HepG2 (cell line): ENCODE data around the gene VEGFA. TPM values are rescaled to one million over a fixed set of nuclear protein-coding genes. Genes with fewer than 3 reads are reported as not detected.

ENCODE experiments used
- ATAC-seq: fragments of 200-7000 bp; cut with Tn5 transposase; 3 replicates; pipeline ENCODE4 v1.9.1; 2020; ENCODE audit warnings: mild to moderate bottlenecking, moderate library complexity
- BruUV-seq: library from RNA; stranded (reverse); fragments of 400-500 nt; replicated peaks from 2 replicates; lab custom pipeline; 2021; lab: Mats Ljungman, UMichigan
- CTCF ChIA-PET: fragments of 300-600 bp; formaldehyde crosslinking; extraction: SDS; loops from one replicate; lab custom pipeline; 2021; ENCODE audit warnings: low total read pairs, inconsistent platforms, low intra/inter-chr PET ratio; lab: Yijun Ruan, JAX
- POLR2A ChIA-PET: fragments of 350-600 bp; sonication (Branson Sonifier 250); formaldehyde crosslinking; loops from one replicate; lab custom pipeline; 2020; ENCODE audit warnings: antibody characterized with exemption, inconsistent platforms; lab: Yijun Ruan, JAX
- DNase-seq: peaks from one replicate; pipeline ENCODE4 v3.0.0-alpha.2; 2015; ENCODE audit warnings: low spot score
- FAIRE-seq: peaks from 3 replicates; lab custom pipeline; 2011; peaks lifted over from hg19 to GRCh38; lab: Jason Lieb, UNC
- H2AFZ ChIP-seq: one replicate; pipeline ENCODE4 v1.6.1; 2011; ENCODE audit warnings: low read length, inconsistent platforms
- H3K27ac ChIP-seq: fragments of 300-600 bp; 3 replicates; pipeline ENCODE4 v1.8.0; 2011; ENCODE audit warnings: mixed run types, mild to moderate bottlenecking, mixed read lengths, low read length, inconsistent platforms; ENCODE audit not compliant: insufficient read depth; ENCODE audit errors: extremely low read length
- H3K27me3 ChIP-seq, 2 experiments: fragments of 200-600 bp in 1 of 2; 2 replicates in 1 of 2; 3 replicates in 1 of 2; pipeline versions ENCODE4 v1.6.0 to v1.8.0; 2011; ENCODE audit warnings: low read length in 2 of 2, mild to moderate bottlenecking in 2 of 2, moderate library complexity in 2 of 2, inconsistent platforms in 1 of 2; ENCODE audit not compliant: insufficient read depth in 2 of 2, control insufficient read depth in 1 of 2
- H3K36me3 ChIP-seq, 2 experiments: fragments of 200-600 bp in 1 of 2; replicated peaks in 1 of 2; 2 replicates in 1 of 2; 3 replicates in 1 of 2; pipeline versions ENCODE4 v1.5.1 to v1.8.0; 2011; ENCODE audit warnings: low read length in 2 of 2, inconsistent platforms in 1 of 2; ENCODE audit not compliant: insufficient read depth in 2 of 2, control insufficient read depth in 1 of 2
- H3K4me1 ChIP-seq: 2 replicates; pipeline ENCODE4 v1.5.1; 2012; ENCODE audit warnings: low read length, inconsistent platforms; ENCODE audit not compliant: insufficient read depth
- H3K4me2 ChIP-seq: 2 replicates; pipeline ENCODE4 v1.6.0; 2011; ENCODE audit warnings: low read depth, low read length, inconsistent platforms
- H3K4me3 ChIP-seq, 3 experiments: fragments of 200-600 bp in 1 of 3; sonication (generic), shearing (Covaris generic) in 1 of 3; replicated peaks in 1 of 3; 2 replicates each; pipeline ENCODE4 v1.5.1; 2011 to 2016; ENCODE audit warnings: low read length in 3 of 3, inconsistent platforms in 2 of 3, low read depth in 2 of 3, mild to moderate bottlenecking in 2 of 3, control low read depth in 1 of 3, mixed read lengths in 1 of 3; ENCODE audit not compliant: insufficient read depth in 1 of 3
- H3K79me2 ChIP-seq: one replicate; pipeline ENCODE4 v1.6.1; 2011; ENCODE audit warnings: low read length, inconsistent platforms; ENCODE audit not compliant: insufficient read depth
- H3K9ac ChIP-seq: 2 replicates; pipeline ENCODE4 v1.6.0; 2011; ENCODE audit warnings: mild to moderate bottlenecking, low read depth, low read length, inconsistent platforms; ENCODE audit not compliant: insufficient read depth
- H3K9me3 ChIP-seq: 2 replicates; pipeline ENCODE4 v1.5.1; 2012; ENCODE audit warnings: mild to moderate bottlenecking, low read length
- H4K20me1 ChIP-seq: 2 replicates; pipeline ENCODE4 v1.6.0; 2011; ENCODE audit warnings: inconsistent platforms, mild to moderate bottlenecking, low read length, moderate library complexity; ENCODE audit not compliant: insufficient read depth
- CHD4 ChIP-seq: fragments of 200-600 bp; sonication (generic); IDR thresholded peaks from 2 replicates; pipeline ENCODE4 v1.7.0; 2017; ENCODE audit warnings: mild to moderate bottlenecking, low read length, borderline replicate concordance
- MYNN ChIP-seq: sonication (generic); formaldehyde crosslinking; IDR thresholded peaks from 2 replicates; pipeline ENCODE4 v1.4.0; 2020; ENCODE audit warnings: mild to moderate bottlenecking, low read depth, missing genetic modification reagents
- ZNF121 ChIP-seq: sonication (generic); formaldehyde crosslinking; IDR thresholded peaks from 2 replicates; pipeline ENCODE4 v1.5.0; 2020; ENCODE audit warnings: mild to moderate bottlenecking, missing genetic modification reagents
- WGBS: methylation state at CpG from one replicate; pipeline ENCODE4 v1.1.6; 2017; ENCODE audit warnings: low lambda C conversion rate; 5-methylcytosine and 5-hydroxymethylcytosine counted together
- in situ Hi-C: cut with HindIII; loops from 2 replicates; pipeline ENCODE4 v1.10.0; 2017; ENCODE audit warnings: low pct_unique_long_range_greater_than_20kb; ENCODE audit not compliant: extremely low pct_ligation_motif_present
- intact Hi-C: fragments of 100-400 bp; cut with micrococcal nuclease; formaldehyde crosslinking; loops from one replicate; pipeline ENCODE4 v1.10.0; 2022; ENCODE audit not compliant: unreplicated experiment
- polyA plus RNA-seq, 8 experiments: library from polyadenylated mRNA; depleted of rRNA in 3 of 8; stranded (reverse) in 7 of 8; unstranded in 1 of 8; fragments of >200 nt; fragmentation: Illumina TruSeq in 4 of 8; extraction: Trizol in 4 of 8; gene quantifications; 2 replicates each; pipeline versions ENCODE4 v1.2.1 to v1.2.3, GENCODE V29; 2011 to 2016; ENCODE audit warnings: low read depth in 4 of 8, missing spikeins in 1 of 8, mixed read lengths in 1 of 8; ENCODE audit not compliant: insufficient read depth in 1 of 8
- total RNA-seq, 5 experiments: library from RNA; depleted of rRNA; stranded (reverse); fragments of >200 nt; fragmentation: Illumina TruSeq; extraction: Trizol; gene quantifications; 2 replicates each; pipeline ENCODE4 v1.2.3, GENCODE V29; 2016; ENCODE audit warnings: low read depth in 1 of 5
- TF ChIP-seq, protein P1 (sequence below), 2 experiments: fragments of 450-650 bp in 1 of 2; sonication (generic) in 1 of 2; formaldehyde crosslinking; IDR thresholded peaks; 2 replicates each; pipeline versions ENCODE4 v1.5.0 to v1.8.0; 2020 to 2022; ENCODE audit warnings: mild to moderate bottlenecking in 1 of 2, missing genetic modification reagents in 1 of 2
- TF ChIP-seq, protein P2 (sequence below): sonication (generic); formaldehyde crosslinking; IDR thresholded peaks from 2 replicates; pipeline ENCODE4 v1.4.0; 2020; ENCODE audit warnings: missing genetic modification reagents
- TF ChIP-seq, protein P3 (sequence below): sonication (generic); formaldehyde crosslinking; IDR thresholded peaks from 2 replicates; pipeline ENCODE4 v1.4.0; 2020; ENCODE audit warnings: low read depth, mild to moderate bottlenecking, missing genetic modification reagents

VEGFA gene
- total and polyA plus RNA-seq, 2 of the 13 experiments (the other 11 are each of a cell fraction or from before 2014, with no cell fraction given), result 68.1 to 629 TPM

DNA sequence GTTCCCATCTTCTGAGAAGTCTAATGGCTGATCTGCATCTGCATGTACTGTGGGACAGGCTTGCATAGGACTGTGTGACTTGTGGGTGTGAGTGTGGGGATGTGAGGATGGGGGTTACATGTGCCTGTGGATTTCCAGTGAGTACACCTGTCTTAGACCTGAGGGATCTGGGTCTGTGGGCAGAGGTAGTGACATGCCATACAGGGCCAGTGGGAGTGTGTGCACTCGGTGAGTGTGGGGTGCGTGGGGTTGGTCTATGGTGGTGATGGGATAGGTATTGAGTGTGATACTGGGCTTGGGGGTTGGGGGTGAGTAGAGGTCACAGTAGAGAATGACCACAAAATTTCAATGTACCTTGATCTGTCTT, 41.7 kb downstream of the VEGFA start:
- no peak overlapping the region for H3K27ac ChIP-seq
- no peak for FAIRE-seq
- no peak overlapping the region for H3K9ac ChIP-seq
- no peaks in the 10 kb centered on the region for H3K79me2 ChIP-seq
- in situ Hi-C loops, result no loop called here
- TF ChIP-seq ZNF121, result no peak
- no peak for TF ChIP-seq CHD4
- TF ChIP-seq, protein P1, sequence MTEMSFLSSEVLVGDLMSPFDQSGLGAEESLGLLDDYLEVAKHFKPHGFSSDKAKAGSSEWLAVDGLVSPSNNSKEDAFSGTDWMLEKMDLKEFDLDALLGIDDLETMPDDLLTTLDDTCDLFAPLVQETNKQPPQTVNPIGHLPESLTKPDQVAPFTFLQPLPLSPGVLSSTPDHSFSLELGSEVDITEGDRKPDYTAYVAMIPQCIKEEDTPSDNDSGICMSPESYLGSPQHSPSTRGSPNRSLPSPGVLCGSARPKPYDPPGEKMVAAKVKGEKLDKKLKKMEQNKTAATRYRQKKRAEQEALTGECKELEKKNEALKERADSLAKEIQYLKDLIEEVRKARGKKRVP (CRISPR knock-in tag; IDR thresholded peaks at IDR 0.05), result no peak
- no peak for TF ChIP-seq MYNN (CRISPR knock-in tag)
- TF ChIP-seq, protein P2, sequence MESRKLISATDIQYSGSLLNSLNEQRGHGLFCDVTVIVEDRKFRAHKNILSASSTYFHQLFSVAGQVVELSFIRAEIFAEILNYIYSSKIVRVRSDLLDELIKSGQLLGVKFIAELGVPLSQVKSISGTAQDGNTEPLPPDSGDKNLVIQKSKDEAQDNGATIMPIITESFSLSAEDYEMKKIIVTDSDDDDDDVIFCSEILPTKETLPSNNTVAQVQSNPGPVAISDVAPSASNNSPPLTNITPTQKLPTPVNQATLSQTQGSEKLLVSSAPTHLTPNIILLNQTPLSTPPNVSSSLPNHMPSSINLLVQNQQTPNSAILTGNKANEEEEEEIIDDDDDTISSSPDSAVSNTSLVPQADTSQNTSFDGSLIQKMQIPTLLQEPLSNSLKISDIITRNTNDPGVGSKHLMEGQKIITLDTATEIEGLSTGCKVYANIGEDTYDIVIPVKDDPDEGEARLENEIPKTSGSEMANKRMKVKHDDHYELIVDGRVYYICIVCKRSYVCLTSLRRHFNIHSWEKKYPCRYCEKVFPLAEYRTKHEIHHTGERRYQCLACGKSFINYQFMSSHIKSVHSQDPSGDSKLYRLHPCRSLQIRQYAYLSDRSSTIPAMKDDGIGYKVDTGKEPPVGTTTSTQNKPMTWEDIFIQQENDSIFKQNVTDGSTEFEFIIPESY, result no peak
- TF ChIP-seq, protein P3, sequence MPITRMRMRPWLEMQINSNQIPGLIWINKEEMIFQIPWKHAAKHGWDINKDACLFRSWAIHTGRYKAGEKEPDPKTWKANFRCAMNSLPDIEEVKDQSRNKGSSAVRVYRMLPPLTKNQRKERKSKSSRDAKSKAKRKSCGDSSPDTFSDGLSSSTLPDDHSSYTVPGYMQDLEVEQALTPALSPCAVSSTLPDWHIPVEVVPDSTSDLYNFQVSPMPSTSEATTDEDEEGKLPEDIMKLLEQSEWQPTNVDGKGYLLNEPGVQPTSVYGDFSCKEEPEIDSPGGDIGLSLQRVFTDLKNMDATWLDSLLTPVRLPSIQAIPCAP, result no peak
- no peak overlapping the region for H3K4me3 ChIP-seq
- DNase-seq, result no peak
- no peak overlapping the region for H2AFZ ChIP-seq
- ChIA-PET CTCF (no interaction called here), POLR2A (interaction anchor here (0.9 kb wide), 1 partner anchor 41 kb away, joined by 3 read pairs; the partner anchor contains the start of gene VEGFA)
- no TSS peak for BruUV-seq
- intact Hi-C loops, result no loop called here
- no peaks in the 10 kb centered on the region for H3K36me3 ChIP-seq
- ATAC-seq, result no peak
- H3K4me1 ChIP-seq, result peaks cover 70% of the 10 kb centered on the region
- H3K27me3 ChIP-seq, result peaks cover 0 to 3% of the 10 kb centered on the region in 2 experiments; a peak in 2 of 5 replicates
- no peaks in the 10 kb centered on the region for H3K9me3 ChIP-seq
- WGBS, result 75% methylated on average over 2 of the region's 2 CpGs
- no peaks in the 10 kb centered on the region for H4K20me1 ChIP-seq
- no peak overlapping the region for H3K4me2 ChIP-seq
